Hepatic stellate cell (primary cell): ENCODE measurements around the gene PTPN11.
A peak's percentile ranks its signal among the peaks of the same experiment; 100 is the strongest.
"Not testable (repeated sequence)": the region's sequence is repeated elsewhere in the genome, so short reads cannot be mapped to it uniquely, and the experiment has no call there.

Experiments
- DNase-seq: peaks from one replicate; pipeline ENCODE4 v3.0.0; 2011; ENCODE audit warnings: low spot score

The PTPN11 gene

GRCh38 chr12:112514926-112515642 lies 96.3 kb downstream of the PTPN11 start:
- no peak for DNase-seq

- no peak for DNase-seq
These were observed 97.1 kb downstream of the PTPN11 start for GRCh38 chr12:112515868-112516267.

GRCh38 chr12:112517730-112518364 lies 99.1 kb downstream of the PTPN11 start:
- DNase-seq = no peak

- DNase-seq = no peak
These were observed 99.6 kb downstream of the PTPN11 start for GRCh38 chr12:112518365-112518735.

GRCh38 chr12:112519841-112520340 lies 101.1 kb downstream of the PTPN11 start:
- DNase-seq = not testable (repeated sequence)

GRCh38 chr12:112523856-112524255 lies 105.1 kb downstream of the PTPN11 start:
- DNase-seq = no peak

- DNase-seq = no peak
These were observed 105.5 kb downstream of the PTPN11 start for GRCh38 chr12:112524269-112524668.

GRCh38 chr12:112524676-112525425 lies 106.1 kb downstream of the PTPN11 start:
- DNase-seq = no peak

GRCh38 chr12:112525426-112525809 lies 106.7 kb downstream of the PTPN11 start:
- no peak for DNase-seq

GRCh38 chr12:112527082-112527481 lies 108.3 kb downstream of the PTPN11 start:
- DNase-seq = no peak

GRCh38 chr12:112527501-112527900 lies 108.8 kb downstream of the PTPN11 start:
- no peak for DNase-seq

- DNase-seq = no peak
These were observed 109.8 kb downstream of the PTPN11 start for GRCh38 chr12:112528521-112528920.

GRCh38 chr12:112530941-112531340 lies 112.2 kb downstream of the PTPN11 start:
- DNase-seq = no peak

GRCh38 chr12:112532106-112532505 lies 113.4 kb downstream of the PTPN11 start:
- no peak for DNase-seq

GRCh38 chr12:112533528-112533927 lies 114.8 kb downstream of the PTPN11 start:
- DNase-seq = no peak

GRCh38 chr12:112535017-112535416 lies 116.3 kb downstream of the PTPN11 start:
- DNase-seq = no peak

GRCh38 chr12:112535637-112536366 lies 117.1 kb downstream of the PTPN11 start:
- no peak for DNase-seq

- no peak for DNase-seq
These were observed 117.6 kb downstream of the PTPN11 start for GRCh38 chr12:112536367-112536730.

GRCh38 chr12:112537710-112538396 lies 119.1 kb downstream of the PTPN11 start:
- DNase-seq = peak; percentile 53

GRCh38 chr12:112538740-112539139 lies 120.0 kb downstream of the PTPN11 start:
- DNase-seq = no peak

- DNase-seq = no peak
These were observed 120.5 kb downstream of the PTPN11 start for GRCh38 chr12:112539221-112539620.

- no peak for DNase-seq
These were observed 121.3 kb downstream of the PTPN11 start for GRCh38 chr12:112540021-112540420.
